CD4-positive, alpha-beta T cell treated with Interleukin-15 for 1 hour (primary cell): ENCODE data around the gene POMP.

Experiments used
- DNase-seq: peaks from one replicate; pipeline ENCODE4 v3.0.0-alpha.2; 2020

POMP gene

GRCh38 chr13:28704282-28704681, 45.4 kb downstream of the POMP start:
- DNase-seq = no peak

- no peak for DNase-seq
These were observed 46.0 kb downstream of the POMP start for GRCh38 chr13:28704919-28705318.

DNA sequence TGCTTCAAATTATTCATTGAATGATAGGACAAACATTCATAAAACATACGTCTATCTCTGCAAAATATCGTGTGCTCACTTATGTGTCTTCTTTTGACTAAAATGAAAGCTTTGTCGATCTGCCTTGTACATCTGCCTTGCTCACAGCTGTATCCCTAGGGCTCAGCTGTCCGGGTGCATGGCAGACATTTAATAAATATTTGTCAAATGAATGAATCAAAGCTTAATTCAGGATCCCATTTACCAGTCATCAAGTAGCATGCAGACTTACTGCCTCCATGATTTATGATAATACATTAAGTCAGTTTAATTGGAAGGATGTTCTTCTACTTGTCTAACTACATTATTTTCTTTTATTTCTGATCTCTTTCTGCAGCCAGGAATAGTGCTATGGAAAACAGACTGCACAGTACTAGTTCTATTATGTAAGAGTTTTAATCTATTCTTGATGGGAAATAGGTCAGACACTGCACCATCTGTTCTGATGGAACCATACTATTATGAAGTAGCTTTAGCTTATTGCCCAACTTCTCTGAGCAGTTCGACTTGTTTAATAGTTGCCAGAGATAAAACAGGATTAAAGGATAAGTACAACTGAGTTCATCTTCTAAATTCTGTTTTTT, 46.6 kb downstream of the POMP start:
- DNase-seq = no peak

GRCh38 chr13:28707629-28708427, 48.9 kb downstream of the POMP start:
- DNase-seq = no peak

- no peak for DNase-seq
These were observed 51.2 kb downstream of the POMP start for GRCh38 chr13:28710161-28710560.

- no peak for DNase-seq
These were observed 55.7 kb downstream of the POMP start for GRCh38 chr13:28714651-28715050.

GRCh38 chr13:28716511-28716910, 57.6 kb downstream of the POMP start:
- DNase-seq = no peak

GRCh38 chr13:28717170-28717569, 58.2 kb downstream of the POMP start:
- no peak for DNase-seq

GRCh38 chr13:28718196-28718542, 59.2 kb downstream of the POMP start:
- no peak for DNase-seq

GRCh38 chr13:28718543-28719226, 59.8 kb downstream of the POMP start, which contains the start of gene SLC46A3:
Gene SLC46A3, minus strand, starts transcription at chr13:28718970. Its CDS starts 972 bp downstream, at chr13:28717998.
- peak; percentile 97 for DNase-seq

DNA sequence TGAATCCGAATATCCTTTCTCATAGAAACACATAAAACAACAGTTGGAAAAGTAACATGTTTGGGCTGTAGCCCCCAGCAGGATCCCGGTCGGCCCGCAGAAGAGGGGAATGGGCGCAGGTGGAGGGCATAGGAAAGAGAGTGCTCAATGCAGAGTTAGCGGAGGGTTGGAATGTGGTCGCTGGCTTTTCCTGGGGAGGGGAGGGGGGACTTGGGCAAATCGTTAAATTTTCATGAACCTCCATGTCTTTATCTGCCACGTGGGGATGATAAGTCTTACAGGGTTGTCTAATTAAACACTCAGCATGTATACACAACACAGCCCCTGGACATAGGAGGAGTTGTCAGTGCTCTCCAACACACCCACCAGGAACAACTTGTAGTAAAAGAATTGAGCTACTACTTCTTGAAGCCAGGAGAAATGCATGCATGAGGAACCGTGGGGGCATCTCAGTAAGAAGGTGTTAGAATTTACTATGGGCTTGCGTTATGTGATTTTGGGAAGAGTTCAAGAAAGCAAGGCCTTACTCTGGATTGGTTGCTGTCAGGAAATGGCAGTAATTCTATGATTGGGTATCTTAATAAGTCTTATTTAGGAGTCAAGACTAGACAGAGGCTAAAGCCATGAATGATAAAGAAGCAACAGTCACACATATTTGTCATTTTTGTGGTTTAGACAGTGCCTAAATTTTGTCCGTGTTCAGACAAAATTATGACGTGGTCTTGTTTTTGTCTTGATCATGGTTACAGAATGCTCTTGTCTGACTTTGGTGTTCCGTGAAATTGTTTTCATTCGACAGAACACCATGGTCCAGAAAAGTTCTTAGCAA, 60.5 kb downstream of the POMP start:
- no peak for DNase-seq

GRCh38 chr13:28723806-28724205, 64.9 kb downstream of the POMP start:
- no peak for DNase-seq

DNA sequence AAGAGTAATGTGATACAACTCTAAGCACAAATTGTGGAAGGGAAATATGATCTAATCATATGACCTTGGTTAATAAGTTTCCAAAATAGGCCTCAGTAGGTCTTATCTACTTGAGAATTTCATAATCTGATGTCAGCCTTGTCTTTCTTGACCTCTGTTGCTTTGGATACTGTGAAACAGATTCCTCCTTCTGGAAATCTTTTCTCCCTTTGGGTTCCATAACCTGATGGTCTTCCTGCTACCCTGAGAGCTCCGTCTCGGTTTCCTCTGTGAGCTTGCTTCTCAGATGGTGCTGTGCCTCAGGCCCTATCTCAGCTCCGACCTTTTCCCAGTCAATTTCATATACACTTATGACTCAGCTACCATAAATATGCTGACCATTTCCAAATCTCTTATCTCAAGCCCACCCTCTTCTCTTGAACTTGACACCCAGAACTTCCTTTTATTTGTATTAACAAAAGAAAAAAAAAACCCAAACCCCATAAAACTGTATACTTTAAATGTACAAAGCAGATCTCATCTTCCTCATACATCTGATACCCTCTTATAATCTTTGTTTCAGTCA, 66.2 kb downstream of the POMP start:
- DNase-seq = no peak
